ENCODE data around the gene HAGH.

The HAGH gene

GRCh38 chr16:1777375-1778199 lies 49.0 kb downstream of the HAGH start:
- no peak for DNase-seq (ENCODE audit: low read depth)
- no peak overlapping the region for H3K4me3 ChIP-seq (ENCODE audit: low read length)
- no peak for TF ChIP-seq CTCF (conservative IDR thresholded peaks at IDR 0.05; ENCODE audit: low read depth, low read length)

GRCh38 chr16:1776991-1777374 lies 49.6 kb downstream of the HAGH start:
- no peak overlapping the region for H3K4me3 ChIP-seq (ENCODE audit: low read length)
- TF ChIP-seq CTCF (conservative IDR thresholded peaks at IDR 0.05; ENCODE audit: low read depth, low read length) = no peak
- DNase-seq (ENCODE audit: low read depth) = no peak

- no peak for TF ChIP-seq CTCF (conservative IDR thresholded peaks at IDR 0.05; ENCODE audit: low read depth, low read length)
- H3K4me3 ChIP-seq (ENCODE audit: low read length) = no peak overlapping the region
- no peak for DNase-seq (ENCODE audit: low read depth)
These were observed 50.0 kb downstream of the HAGH start for GRCh38 chr16:1776672-1776955.

DNA sequence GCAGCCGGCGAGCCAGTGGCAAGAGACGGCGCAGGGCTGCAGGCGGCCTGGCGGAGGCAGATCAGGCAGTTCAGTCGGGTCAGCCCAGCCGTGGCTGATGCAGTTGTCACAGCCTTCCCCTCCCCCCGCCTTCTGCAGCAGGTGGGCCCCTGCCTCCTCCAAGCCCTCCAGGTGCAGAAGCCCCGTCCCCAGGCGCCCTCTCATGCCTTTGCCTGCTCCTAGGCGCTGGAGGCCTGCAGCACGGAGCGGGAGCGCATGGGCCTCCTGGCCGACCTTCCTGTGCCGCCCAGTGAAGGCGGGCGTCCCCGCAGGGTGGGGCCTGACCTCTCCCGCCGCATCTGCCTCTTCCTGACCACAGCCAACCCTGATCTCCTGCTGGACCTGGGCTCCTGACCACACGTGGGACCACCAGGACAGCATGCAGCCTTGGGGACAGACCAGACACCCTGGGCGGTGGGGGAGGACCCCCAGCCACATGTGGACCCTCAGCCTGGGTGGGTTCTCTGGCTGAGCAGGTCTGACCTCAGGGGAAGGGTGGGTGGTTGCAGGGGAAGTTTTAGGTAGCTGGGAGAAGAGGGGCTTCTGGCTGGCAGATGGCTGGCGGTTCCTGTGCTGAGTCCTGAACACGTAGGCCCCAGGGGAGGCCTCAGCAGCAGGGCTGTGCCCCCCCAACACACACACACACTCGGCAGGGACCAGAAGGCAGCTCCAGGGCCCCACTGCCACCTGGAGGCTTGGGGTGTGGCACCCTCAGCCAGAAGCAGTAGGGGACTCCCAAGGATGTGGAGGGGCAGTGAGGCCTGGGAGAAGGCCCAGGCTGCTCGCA lies 50.6 kb downstream of the HAGH start:
- no peak for DNase-seq (ENCODE audit: low read depth)
- no peak for TF ChIP-seq CTCF (conservative IDR thresholded peaks at IDR 0.05; ENCODE audit: low read depth, low read length)
- H3K4me3 ChIP-seq (ENCODE audit: low read length) = no peak overlapping the region

- no peak overlapping the region for H3K4me3 ChIP-seq (ENCODE audit: low read length)
- DNase-seq (ENCODE audit: low read depth) = no peak
- TF ChIP-seq CTCF (conservative IDR thresholded peaks at IDR 0.05; ENCODE audit: low read depth, low read length) = no peak
These were observed 51.4 kb downstream of the HAGH start for GRCh38 chr16:1775006-1775845.

- H3K4me3 ChIP-seq (ENCODE audit: low read length) = peak overlapping the region; percentile 67
- no peak for TF ChIP-seq CTCF (conservative IDR thresholded peaks at IDR 0.05; ENCODE audit: low read depth, low read length)
- DNase-seq (ENCODE audit: low read depth) = no peak
These were observed 52.2 kb downstream of the HAGH start for GRCh38 chr16:1774448-1774780.

Data from retinal pigment epithelial cell (primary cell).